Neural cell (in vitro differentiated cells): ENCODE measurements around the gene THYN1. TPM values are rescaled to one million over a fixed set of nuclear protein-coding genes. Genes with fewer than 3 reads are reported as not detected.

Source experiments
- H2AFZ ChIP-seq: fragments of 200-600, 300-800 bp; sonication (generic), shearing (Covaris generic); 2 replicates; pipeline ENCODE4 v1.6.0; 2014; ENCODE audit warnings: low read depth, mild to moderate bottlenecking, antibody characterized with exemption, low read length, moderate library complexity
- H3F3A ChIP-seq: fragments of 200-600 bp; shearing (Covaris generic); 2 replicates; pipeline ENCODE4 v1.6.1; 2016; ENCODE audit warnings: mild to moderate bottlenecking, moderate library complexity, mixed read lengths, antibody characterized with exemption, low read length; ENCODE audit not compliant: insufficient read depth, poor library complexity, severe bottlenecking
- H3K27ac ChIP-seq: fragments of 200-600, 300-800 bp; sonication (generic), shearing (Covaris generic); 2 replicates; pipeline ENCODE4 v1.5.1; 2014; ENCODE audit warnings: mild to moderate bottlenecking, low read length, moderate library complexity
- H3K27me3 ChIP-seq: fragments of 300-800, 200-600 bp; sonication (generic), shearing (Covaris generic); 2 replicates; pipeline ENCODE4 v1.6.0; 2014; ENCODE audit warnings: mild to moderate bottlenecking, low read depth, low read length, moderate library complexity; ENCODE audit not compliant: insufficient read depth
- H3K36me3 ChIP-seq: fragments of 300-800, 200-600 bp; sonication (generic), shearing (Covaris generic); 2 replicates; pipeline ENCODE4 v1.5.1; 2014; ENCODE audit warnings: mild to moderate bottlenecking, antibody characterized with exemption, low read length, moderate library complexity; ENCODE audit not compliant: insufficient read depth
- H3K4me2 ChIP-seq: fragments of 300-800, 200-600 bp; sonication (generic), shearing (Covaris generic); 2 replicates; pipeline ENCODE4 v1.6.0; 2014; ENCODE audit warnings: mild to moderate bottlenecking, low read length
- H3K4me3 ChIP-seq: fragments of 300-800, 200-600 bp; sonication (generic), shearing (Covaris generic); 2 replicates; pipeline ENCODE4 v1.5.1; 2014; ENCODE audit warnings: mild to moderate bottlenecking, low read length, moderate library complexity
- H3K79me2 ChIP-seq: fragments of 200-600 bp; shearing (Covaris generic); replicated peaks from 2 replicates; pipeline ENCODE4 v1.6.0; 2014; ENCODE audit warnings: mild to moderate bottlenecking, low read length, moderate library complexity; ENCODE audit not compliant: insufficient read depth
- H3K9ac ChIP-seq: fragments of 300-800, 200-600 bp; sonication (generic), shearing (Covaris generic); 2 replicates; pipeline ENCODE4 v1.6.1; 2016; ENCODE audit warnings: mild to moderate bottlenecking, low read length, mixed read lengths
- H3K9me2 ChIP-seq: fragments of 200-600 bp; shearing (Covaris generic); 2 replicates; pipeline ENCODE4 v1.6.1; 2016; ENCODE audit warnings: mild to moderate bottlenecking, low read length, mixed read lengths; ENCODE audit not compliant: insufficient read depth
- H3K9me3 ChIP-seq: fragments of 200-600, 300-800 bp; sonication (generic), shearing (Covaris generic); 2 replicates; pipeline ENCODE4 v1.6.1; 2016; ENCODE audit warnings: mild to moderate bottlenecking, mixed run types, low read length, moderate library complexity, mixed read lengths
- H4K20me1 ChIP-seq: fragments of 200-600 bp; shearing (Covaris generic); 2 replicates; pipeline ENCODE4 v1.6.1; 2016; ENCODE audit warnings: mild to moderate bottlenecking, mixed run types; ENCODE audit not compliant: insufficient read depth
- EP300 ChIP-seq: fragments of 450-650 bp; conservative IDR thresholded peaks from 2 replicates; pipeline ENCODE4 v1.6.1; 2014; ENCODE audit warnings: antibody characterized with exemption, mild to moderate bottlenecking, moderate library complexity; ENCODE audit not compliant: poor library complexity, severe bottlenecking
- EZH2 ChIP-seq: fragments of 200-600, 300-800 bp; shearing (Covaris generic), sonication (generic); IDR thresholded peaks from 2 replicates; pipeline ENCODE4 v1.6.1; 2014; ENCODE audit warnings: antibody characterized with exemption, low read length, borderline replicate concordance, mild to moderate bottlenecking; ENCODE audit not compliant: insufficient read depth, poor library complexity, severe bottlenecking
- MXI1 ChIP-seq: fragments of 450-650 bp; conservative IDR thresholded peaks from 2 replicates; pipeline ENCODE4 v1.6.1; 2014; ENCODE audit warnings: antibody characterized with exemption, mild to moderate bottlenecking; ENCODE audit not compliant: poor library complexity, severe bottlenecking
- POLR2AphosphoS5 ChIP-seq: IDR thresholded peaks from 2 replicates; pipeline ENCODE4 v1.6.1; 2012
- RAD21 ChIP-seq: fragments of 450-650 bp; conservative IDR thresholded peaks from 2 replicates; pipeline ENCODE4 v1.6.1; 2014; ENCODE audit warnings: antibody characterized with exemption, mild to moderate bottlenecking, moderate library complexity
- SMC3 ChIP-seq: fragments of 450-650 bp; conservative IDR thresholded peaks from 2 replicates; pipeline ENCODE4 v1.6.1; 2014; ENCODE audit warnings: antibody characterized with exemption, mild to moderate bottlenecking, moderate library complexity; ENCODE audit not compliant: poor library complexity
- TAF1 ChIP-seq: IDR thresholded peaks from 2 replicates; pipeline ENCODE4 v1.6.1; 2012; ENCODE audit warnings: low read depth
- polyA plus RNA-seq: library from polyadenylated mRNA; depleted of rRNA; stranded (reverse); fragments of >200 nt; gene quantifications from 2 replicates; pipeline ENCODE4 v1.2.3, GENCODE V29; 2014
- TF ChIP-seq, protein P1 (sequence below): fragments of 450-650 bp; IDR thresholded peaks from 2 replicates; pipeline ENCODE4 v1.5.1; 2014; ENCODE audit warnings: antibody characterized with exemption, mild to moderate bottlenecking, moderate library complexity; ENCODE audit not compliant: poor library complexity, severe bottlenecking
- TF ChIP-seq, protein P2 (sequence below): IDR thresholded peaks from 2 replicates; pipeline ENCODE4 v1.6.1; 2012; ENCODE audit warnings: borderline replicate concordance

Gene THYN1
- polyA plus RNA-seq, 1 donor from 2014 or later, result 164 TPM

DNA sequence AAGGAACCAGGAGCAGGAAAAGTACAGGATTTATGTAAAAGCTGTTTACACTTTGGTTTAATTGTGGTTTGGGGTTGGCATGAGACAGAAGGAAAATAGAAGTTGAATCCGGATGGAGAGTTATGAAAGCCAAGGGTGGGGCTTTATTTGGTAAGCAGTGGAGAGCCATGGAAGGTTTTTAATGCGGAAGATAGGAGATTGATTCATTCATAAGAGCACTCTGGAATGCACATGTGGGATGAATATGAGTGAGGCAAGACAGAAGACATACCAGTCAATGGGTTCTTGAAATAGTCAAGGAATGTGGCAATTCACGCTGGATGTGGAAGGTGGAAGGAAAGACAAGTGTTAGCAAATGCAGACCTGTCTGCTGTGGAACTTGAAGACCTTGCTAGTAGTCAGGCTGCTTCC lies 13.7 kb upstream of the THYN1 start:
- H4K20me1 ChIP-seq, result no peaks in the 10 kb centered on the region
- H3K27me3 ChIP-seq, result no peaks in the 10 kb centered on the region
- H3K4me3 ChIP-seq, result no peak overlapping the region
- no peaks in the 10 kb centered on the region for H3K79me2 ChIP-seq
- no peak overlapping the region for H3K4me2 ChIP-seq
- H3K9me3 ChIP-seq, result no peaks in the 10 kb centered on the region
- H3K27ac ChIP-seq, result no peak overlapping the region
- H3K9me2 ChIP-seq, result no peaks in the 10 kb centered on the region
- H2AFZ ChIP-seq, result no peak overlapping the region
- peaks cover 4% of the 10 kb centered on the region for H3K36me3 ChIP-seq
- no peak overlapping the region for H3K9ac ChIP-seq
- TF ChIP-seq MXI1 (no peak), EZH2 (no peak), RAD21 (no peak), POLR2AphosphoS5 (no peak), TAF1 (no peak), SMC3 (no peak), EP300 (no peak)
- TF ChIP-seq, protein P1, sequence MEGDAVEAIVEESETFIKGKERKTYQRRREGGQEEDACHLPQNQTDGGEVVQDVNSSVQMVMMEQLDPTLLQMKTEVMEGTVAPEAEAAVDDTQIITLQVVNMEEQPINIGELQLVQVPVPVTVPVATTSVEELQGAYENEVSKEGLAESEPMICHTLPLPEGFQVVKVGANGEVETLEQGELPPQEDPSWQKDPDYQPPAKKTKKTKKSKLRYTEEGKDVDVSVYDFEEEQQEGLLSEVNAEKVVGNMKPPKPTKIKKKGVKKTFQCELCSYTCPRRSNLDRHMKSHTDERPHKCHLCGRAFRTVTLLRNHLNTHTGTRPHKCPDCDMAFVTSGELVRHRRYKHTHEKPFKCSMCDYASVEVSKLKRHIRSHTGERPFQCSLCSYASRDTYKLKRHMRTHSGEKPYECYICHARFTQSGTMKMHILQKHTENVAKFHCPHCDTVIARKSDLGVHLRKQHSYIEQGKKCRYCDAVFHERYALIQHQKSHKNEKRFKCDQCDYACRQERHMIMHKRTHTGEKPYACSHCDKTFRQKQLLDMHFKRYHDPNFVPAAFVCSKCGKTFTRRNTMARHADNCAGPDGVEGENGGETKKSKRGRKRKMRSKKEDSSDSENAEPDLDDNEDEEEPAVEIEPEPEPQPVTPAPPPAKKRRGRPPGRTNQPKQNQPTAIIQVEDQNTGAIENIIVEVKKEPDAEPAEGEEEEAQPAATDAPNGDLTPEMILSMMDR, result no peak
- TF ChIP-seq, protein P2, sequence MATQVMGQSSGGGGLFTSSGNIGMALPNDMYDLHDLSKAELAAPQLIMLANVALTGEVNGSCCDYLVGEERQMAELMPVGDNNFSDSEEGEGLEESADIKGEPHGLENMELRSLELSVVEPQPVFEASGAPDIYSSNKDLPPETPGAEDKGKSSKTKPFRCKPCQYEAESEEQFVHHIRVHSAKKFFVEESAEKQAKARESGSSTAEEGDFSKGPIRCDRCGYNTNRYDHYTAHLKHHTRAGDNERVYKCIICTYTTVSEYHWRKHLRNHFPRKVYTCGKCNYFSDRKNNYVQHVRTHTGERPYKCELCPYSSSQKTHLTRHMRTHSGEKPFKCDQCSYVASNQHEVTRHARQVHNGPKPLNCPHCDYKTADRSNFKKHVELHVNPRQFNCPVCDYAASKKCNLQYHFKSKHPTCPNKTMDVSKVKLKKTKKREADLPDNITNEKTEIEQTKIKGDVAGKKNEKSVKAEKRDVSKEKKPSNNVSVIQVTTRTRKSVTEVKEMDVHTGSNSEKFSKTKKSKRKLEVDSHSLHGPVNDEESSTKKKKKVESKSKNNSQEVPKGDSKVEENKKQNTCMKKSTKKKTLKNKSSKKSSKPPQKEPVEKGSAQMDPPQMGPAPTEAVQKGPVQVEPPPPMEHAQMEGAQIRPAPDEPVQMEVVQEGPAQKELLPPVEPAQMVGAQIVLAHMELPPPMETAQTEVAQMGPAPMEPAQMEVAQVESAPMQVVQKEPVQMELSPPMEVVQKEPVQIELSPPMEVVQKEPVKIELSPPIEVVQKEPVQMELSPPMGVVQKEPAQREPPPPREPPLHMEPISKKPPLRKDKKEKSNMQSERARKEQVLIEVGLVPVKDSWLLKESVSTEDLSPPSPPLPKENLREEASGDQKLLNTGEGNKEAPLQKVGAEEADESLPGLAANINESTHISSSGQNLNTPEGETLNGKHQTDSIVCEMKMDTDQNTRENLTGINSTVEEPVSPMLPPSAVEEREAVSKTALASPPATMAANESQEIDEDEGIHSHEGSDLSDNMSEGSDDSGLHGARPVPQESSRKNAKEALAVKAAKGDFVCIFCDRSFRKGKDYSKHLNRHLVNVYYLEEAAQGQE, result no peak
- no peaks in the 10 kb centered on the region for H3F3A ChIP-seq

DNA sequence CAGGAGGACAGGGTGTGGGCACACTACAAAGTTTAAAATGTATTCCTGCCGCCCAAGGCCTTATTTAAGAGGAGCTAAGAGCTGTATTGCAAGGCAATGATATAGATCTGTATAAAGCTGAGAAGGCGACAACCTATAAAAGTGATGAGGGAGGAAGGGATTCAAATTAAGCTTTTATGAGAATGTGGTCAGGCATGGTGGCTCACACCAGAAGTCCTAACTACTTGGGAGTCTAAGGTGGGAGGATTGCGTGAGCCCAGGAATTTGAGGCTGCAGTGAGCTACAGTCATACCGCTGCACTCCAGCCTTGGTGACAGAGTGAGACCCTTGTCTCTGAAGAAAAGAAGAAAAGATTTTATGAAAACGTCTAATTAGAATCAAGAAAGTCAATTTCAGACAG lies 13.3 kb upstream of the THYN1 start:
- H3K9ac ChIP-seq, result no peak overlapping the region
- no peaks in the 10 kb centered on the region for H3K79me2 ChIP-seq
- no peak overlapping the region for H3K27ac ChIP-seq
- H3K27me3 ChIP-seq, result no peaks in the 10 kb centered on the region
- no peak overlapping the region for H3K4me2 ChIP-seq
- no peaks in the 10 kb centered on the region for H3K9me2 ChIP-seq
- no peaks in the 10 kb centered on the region for H3K9me3 ChIP-seq
- no peaks in the 10 kb centered on the region for H4K20me1 ChIP-seq
- peaks cover 4% of the 10 kb centered on the region for H3K36me3 ChIP-seq
- H3F3A ChIP-seq, result no peaks in the 10 kb centered on the region
- TF ChIP-seq EZH2 (no peak), SMC3 (no peak), RAD21 (no peak), TAF1 (no peak), EP300 (no peak), MXI1 (no peak), POLR2AphosphoS5 (no peak)
- TF ChIP-seq, protein P1, result no peak
- TF ChIP-seq, protein P2, result no peak
- H3K4me3 ChIP-seq, result no peak overlapping the region
- no peak overlapping the region for H2AFZ ChIP-seq
